NCI-H1048 (cell line): ENCODE results near the gene STRAP.
"Not testable (repeated sequence)": the region's sequence is repeated elsewhere in the genome, so short reads cannot be mapped to it uniquely, and the experiment has no call there.

Source experiments
- DNase-seq: peaks from one replicate; lab custom pipeline; 2025; lab: John Stamatoyannopoulos, UW

STRAP gene

GRCh38 chr12:15928346-15928745 is 46.2 kb downstream of the STRAP start:
- DNase-seq, result no peak

GRCh38 chr12:15928870-15929571 is 46.8 kb downstream of the STRAP start:
- DNase-seq, result no peak

GRCh38 chr12:15931590-15932053 is 49.4 kb downstream of the STRAP start:
- DNase-seq, result no peak

- no peak for DNase-seq
Observed at GRCh38 chr12:15932327-15932726, 50.1 kb downstream of the STRAP start.

GRCh38 chr12:15932971-15933370 is 50.8 kb downstream of the STRAP start:
- DNase-seq, result no peak

- no peak for DNase-seq
Observed at GRCh38 chr12:15933751-15934150, 51.6 kb downstream of the STRAP start.

- no peak for DNase-seq
Observed at GRCh38 chr12:15936751-15937150, 54.6 kb downstream of the STRAP start.

- no peak for DNase-seq
Observed at GRCh38 chr12:15937902-15938301, 55.7 kb downstream of the STRAP start.

- DNase-seq, result no peak
Observed at GRCh38 chr12:15939111-15939510, 56.9 kb downstream of the STRAP start.

GRCh38 chr12:15942475-15942874 is 60.3 kb downstream of the STRAP start:
- DNase-seq, result no peak

GRCh38 chr12:15943519-15943918 is 61.3 kb downstream of the STRAP start:
- not testable (repeated sequence) for DNase-seq

- not testable (repeated sequence) for DNase-seq
Observed at GRCh38 chr12:15948461-15948860, 66.3 kb downstream of the STRAP start.
